ENCODE results near the gene TTPAL.

The TTPAL gene

DNA sequence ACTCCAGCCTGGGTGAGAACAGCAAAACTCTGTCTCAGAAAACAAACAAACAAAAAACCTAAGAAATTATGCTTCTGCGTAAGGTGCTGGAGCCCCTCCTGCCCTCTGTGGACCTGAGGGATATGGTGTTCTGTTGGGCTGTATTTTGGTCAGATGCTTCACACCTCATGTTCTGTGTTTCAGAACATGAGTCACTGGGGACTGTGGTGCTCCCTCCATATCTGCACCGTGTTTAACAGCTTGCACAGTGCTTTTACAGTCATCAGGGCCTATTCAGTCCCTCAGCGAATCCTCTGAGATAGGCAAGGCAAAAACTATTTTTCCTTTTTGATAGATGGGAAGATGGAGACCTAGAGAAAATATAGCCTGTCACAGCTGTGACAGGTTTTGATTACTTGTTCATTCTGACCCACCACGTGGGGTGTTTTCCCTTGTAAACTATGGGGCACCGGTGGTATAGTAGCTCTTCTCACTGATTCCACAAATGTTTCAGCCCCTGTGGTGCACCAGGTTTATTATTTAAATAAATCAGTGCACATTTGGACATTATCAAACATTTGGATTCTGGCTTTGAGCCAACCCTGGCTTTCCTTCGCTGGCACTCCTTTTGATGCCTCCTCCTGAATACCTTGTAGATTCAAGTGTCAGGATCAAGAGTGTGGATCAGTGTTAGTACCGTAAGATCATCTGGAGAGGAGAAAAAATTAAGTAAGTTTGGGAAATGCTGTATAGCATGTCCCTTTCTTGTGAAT is 9.6 kb downstream of the TTPAL start:
- TF ChIP-seq GABPA (IDR thresholded peaks at IDR 0.05; ENCODE audit: low read depth) (no peak), SPI1 (IDR thresholded peaks at IDR 0.05; ENCODE audit: borderline replicate concordance, low read depth) (no peak), POLR2AphosphoS5 (IDR thresholded peaks at IDR 0.05; ENCODE audit: low read depth) (no peak)
- TF ChIP-seq, protein P1, sequence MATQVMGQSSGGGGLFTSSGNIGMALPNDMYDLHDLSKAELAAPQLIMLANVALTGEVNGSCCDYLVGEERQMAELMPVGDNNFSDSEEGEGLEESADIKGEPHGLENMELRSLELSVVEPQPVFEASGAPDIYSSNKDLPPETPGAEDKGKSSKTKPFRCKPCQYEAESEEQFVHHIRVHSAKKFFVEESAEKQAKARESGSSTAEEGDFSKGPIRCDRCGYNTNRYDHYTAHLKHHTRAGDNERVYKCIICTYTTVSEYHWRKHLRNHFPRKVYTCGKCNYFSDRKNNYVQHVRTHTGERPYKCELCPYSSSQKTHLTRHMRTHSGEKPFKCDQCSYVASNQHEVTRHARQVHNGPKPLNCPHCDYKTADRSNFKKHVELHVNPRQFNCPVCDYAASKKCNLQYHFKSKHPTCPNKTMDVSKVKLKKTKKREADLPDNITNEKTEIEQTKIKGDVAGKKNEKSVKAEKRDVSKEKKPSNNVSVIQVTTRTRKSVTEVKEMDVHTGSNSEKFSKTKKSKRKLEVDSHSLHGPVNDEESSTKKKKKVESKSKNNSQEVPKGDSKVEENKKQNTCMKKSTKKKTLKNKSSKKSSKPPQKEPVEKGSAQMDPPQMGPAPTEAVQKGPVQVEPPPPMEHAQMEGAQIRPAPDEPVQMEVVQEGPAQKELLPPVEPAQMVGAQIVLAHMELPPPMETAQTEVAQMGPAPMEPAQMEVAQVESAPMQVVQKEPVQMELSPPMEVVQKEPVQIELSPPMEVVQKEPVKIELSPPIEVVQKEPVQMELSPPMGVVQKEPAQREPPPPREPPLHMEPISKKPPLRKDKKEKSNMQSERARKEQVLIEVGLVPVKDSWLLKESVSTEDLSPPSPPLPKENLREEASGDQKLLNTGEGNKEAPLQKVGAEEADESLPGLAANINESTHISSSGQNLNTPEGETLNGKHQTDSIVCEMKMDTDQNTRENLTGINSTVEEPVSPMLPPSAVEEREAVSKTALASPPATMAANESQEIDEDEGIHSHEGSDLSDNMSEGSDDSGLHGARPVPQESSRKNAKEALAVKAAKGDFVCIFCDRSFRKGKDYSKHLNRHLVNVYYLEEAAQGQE (IDR thresholded peaks at IDR 0.05; ENCODE audit: insufficient replicate concordance, low read depth), result no peak
- TF ChIP-seq, protein P2, sequence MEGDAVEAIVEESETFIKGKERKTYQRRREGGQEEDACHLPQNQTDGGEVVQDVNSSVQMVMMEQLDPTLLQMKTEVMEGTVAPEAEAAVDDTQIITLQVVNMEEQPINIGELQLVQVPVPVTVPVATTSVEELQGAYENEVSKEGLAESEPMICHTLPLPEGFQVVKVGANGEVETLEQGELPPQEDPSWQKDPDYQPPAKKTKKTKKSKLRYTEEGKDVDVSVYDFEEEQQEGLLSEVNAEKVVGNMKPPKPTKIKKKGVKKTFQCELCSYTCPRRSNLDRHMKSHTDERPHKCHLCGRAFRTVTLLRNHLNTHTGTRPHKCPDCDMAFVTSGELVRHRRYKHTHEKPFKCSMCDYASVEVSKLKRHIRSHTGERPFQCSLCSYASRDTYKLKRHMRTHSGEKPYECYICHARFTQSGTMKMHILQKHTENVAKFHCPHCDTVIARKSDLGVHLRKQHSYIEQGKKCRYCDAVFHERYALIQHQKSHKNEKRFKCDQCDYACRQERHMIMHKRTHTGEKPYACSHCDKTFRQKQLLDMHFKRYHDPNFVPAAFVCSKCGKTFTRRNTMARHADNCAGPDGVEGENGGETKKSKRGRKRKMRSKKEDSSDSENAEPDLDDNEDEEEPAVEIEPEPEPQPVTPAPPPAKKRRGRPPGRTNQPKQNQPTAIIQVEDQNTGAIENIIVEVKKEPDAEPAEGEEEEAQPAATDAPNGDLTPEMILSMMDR (IDR thresholded peaks at IDR 0.05; ENCODE audit: insufficient read depth, low read length), result no peak

DNA sequence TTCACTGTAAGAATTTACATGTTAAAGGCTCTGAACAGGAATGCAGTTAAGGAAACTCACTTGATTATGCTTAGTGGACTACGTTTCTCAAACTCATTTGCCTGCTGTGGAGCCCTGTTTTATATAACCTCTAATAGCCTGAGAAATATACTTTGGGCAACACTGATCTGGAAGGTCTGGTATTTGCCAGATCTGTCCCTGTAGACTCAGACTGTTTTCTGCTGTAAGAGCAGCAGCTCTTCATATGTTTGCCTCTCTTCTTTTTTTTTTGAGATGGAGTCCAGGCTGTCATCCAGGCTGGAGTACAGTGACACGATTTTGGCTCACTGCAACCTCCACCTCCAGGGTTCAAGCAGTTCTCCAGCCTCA is 10.1 kb downstream of the TTPAL start:
- no peak for DNase-seq (ENCODE audit: low read depth in 1 of 2, low spot score in 1 of 2)
- H3K27me3 ChIP-seq (ENCODE audit: insufficient read depth, poor library complexity, severe bottlenecking), result no peaks in the 10 kb centered on the region
- no peak overlapping the region for H3K27ac ChIP-seq (replicated peaks)
- TF ChIP-seq, protein P2 (IDR thresholded peaks at IDR 0.05; ENCODE audit: insufficient read depth, low read length), result no peak
- TF ChIP-seq GABPA (IDR thresholded peaks at IDR 0.05; ENCODE audit: low read depth) (no peak), POLR2AphosphoS5 (IDR thresholded peaks at IDR 0.05; ENCODE audit: low read depth) (no peak), SPI1 (IDR thresholded peaks at IDR 0.05; ENCODE audit: borderline replicate concordance, low read depth) (no peak)
- TF ChIP-seq, protein P1 (IDR thresholded peaks at IDR 0.05; ENCODE audit: insufficient replicate concordance, low read depth), result no peak
- no peak overlapping the region for H3K4me3 ChIP-seq (replicated peaks; ENCODE audit: insufficient read depth, low read length)

More for the DNA sequence above, 9.6 kb downstream of the TTPAL start:
- DNase-seq (ENCODE audit: low read depth in 1 of 2, low spot score in 1 of 2), result no peak
- H3K27ac ChIP-seq (replicated peaks), result no peak overlapping the region
- no peaks in the 10 kb centered on the region for H3K27me3 ChIP-seq (ENCODE audit: insufficient read depth, poor library complexity, severe bottlenecking)
- no peak overlapping the region for H3K4me3 ChIP-seq (replicated peaks; ENCODE audit: insufficient read depth, low read length)

DNA sequence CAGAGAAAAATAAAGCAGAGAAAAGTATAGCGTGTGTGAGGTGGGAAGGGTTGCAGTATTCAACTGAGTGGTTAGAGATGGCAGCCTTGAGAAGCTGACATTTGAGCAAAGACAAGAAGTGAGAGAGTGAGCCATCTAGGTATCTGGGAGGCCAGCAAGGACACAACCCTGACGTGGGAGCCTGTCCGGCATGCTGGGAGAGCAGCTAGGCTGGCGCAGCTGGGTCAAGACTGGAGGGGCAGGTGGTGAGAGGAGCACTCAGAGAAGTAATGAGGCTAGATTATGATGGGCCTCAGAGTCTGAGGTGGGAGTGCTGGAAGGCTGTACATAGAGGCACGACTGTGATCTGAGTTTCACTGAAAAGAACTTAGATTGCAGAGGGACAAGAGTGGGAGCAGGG is 12.9 kb downstream of the TTPAL start:
- TF ChIP-seq, protein P2 (IDR thresholded peaks at IDR 0.05; ENCODE audit: insufficient read depth, low read length), result no peak
- TF ChIP-seq GABPA (IDR thresholded peaks at IDR 0.05; ENCODE audit: low read depth) (no peak), SPI1 (IDR thresholded peaks at IDR 0.05; ENCODE audit: borderline replicate concordance, low read depth) (no peak), POLR2AphosphoS5 (IDR thresholded peaks at IDR 0.05; ENCODE audit: low read depth) (no peak)
- TF ChIP-seq, protein P1 (IDR thresholded peaks at IDR 0.05; ENCODE audit: insufficient replicate concordance, low read depth), result no peak
- H3K4me3 ChIP-seq (replicated peaks; ENCODE audit: insufficient read depth, low read length), result no peak overlapping the region
- H3K27ac ChIP-seq (replicated peaks), result no peak overlapping the region
- no peak for DNase-seq (ENCODE audit: low read depth in 1 of 2, low spot score in 1 of 2)
- H3K27me3 ChIP-seq (ENCODE audit: insufficient read depth, poor library complexity, severe bottlenecking), result no peaks in the 10 kb centered on the region

Measured in HL-60 (cell line).